K562 (cell line): ENCODE measurements around the gene UBE2I. TPM values are rescaled to one million over a fixed set of nuclear protein-coding genes. Genes with fewer than 3 reads are reported as not detected.
A peak's percentile ranks its signal among the peaks of the same experiment; 100 is the strongest.

ENCODE experiments used
- ATAC-seq: fragments of 200-7000 bp; cut with Tn5 transposase; 3 replicates; pipeline ENCODE4 v1.9.1; 2020; ENCODE audit warnings: moderate library complexity
- BruUV-seq: library from RNA; stranded (reverse); fragments of 400-500 nt; replicated peaks from 2 replicates; lab custom pipeline; 2021; lab: Mats Ljungman, UMichigan
- CTCF ChIA-PET: fragments of 300-600 bp; formaldehyde crosslinking; extraction: SDS; loops from one replicate; lab custom pipeline; 2021; ENCODE audit warnings: low intra/inter-chr PET ratio; lab: Yijun Ruan, JAX
- POLR2A ChIA-PET: fragments of 300-600, 350-650 bp; sonication (Branson Sonifier 250); formaldehyde crosslinking; extraction: SDS; loops from one replicate; lab custom pipeline; 2021; ENCODE audit warnings: antibody characterized with exemption, inconsistent platforms; lab: Yijun Ruan, JAX
- DNase-seq, 4 experiments: peaks; one replicate each; pipeline versions ENCODE4 v3.0.0 to v3.0.0-alpha.2; 2011 to 2018; ENCODE audit warnings: low spot score in 3 of 4, mixed read lengths in 3 of 4; ENCODE audit errors: extremely low read depth in 1 of 4
- FAIRE-seq: peaks from 2 replicates; lab custom pipeline; 2011; peaks lifted over from hg19 to GRCh38; lab: Jason Lieb, UNC
- H2AFZ ChIP-seq: 2 replicates; pipeline ENCODE4 v1.6.0; 2011; ENCODE audit warnings: low read depth, low read length, control low read depth, inconsistent platforms
- H3K27ac ChIP-seq: fragments of 200-600 bp; 3 replicates; pipeline ENCODE4 v1.8.0; 2011; ENCODE audit warnings: low read depth, mild to moderate bottlenecking, control low read depth, inconsistent platforms, low read length, moderate library complexity, mixed read lengths; ENCODE audit errors: extremely low read depth
- H3K27me3 ChIP-seq, 2 experiments: fragments of 300-600 bp in 1 of 2; 2 replicates in 1 of 2; 3 replicates in 1 of 2; pipeline versions ENCODE4 v1.6.0 to v1.8.0; 2011; ENCODE audit warnings: inconsistent platforms in 2 of 2, low read length in 2 of 2, mild to moderate bottlenecking in 1 of 2, mixed read lengths in 1 of 2, moderate library complexity in 1 of 2; ENCODE audit not compliant: control insufficient read depth in 2 of 2, insufficient read depth in 2 of 2
- H3K36me3 ChIP-seq: fragments of 300-600 bp; 3 replicates; pipeline ENCODE4 v1.8.0; 2011; ENCODE audit warnings: mild to moderate bottlenecking, low read length, inconsistent platforms; ENCODE audit not compliant: control insufficient read depth, insufficient read depth
- H3K4me1 ChIP-seq, 2 experiments: fragments of 200-600 bp in 1 of 2; replicated peaks in 1 of 2; 2 replicates in 1 of 2; 3 replicates in 1 of 2; pipeline versions ENCODE4 v1.5.1 to v1.8.0; 2011; ENCODE audit warnings: inconsistent platforms in 2 of 2, low read length in 2 of 2, mild to moderate bottlenecking in 1 of 2, mixed read lengths in 1 of 2, moderate library complexity in 1 of 2; ENCODE audit not compliant: control insufficient read depth in 2 of 2, insufficient read depth in 2 of 2
- H3K4me2 ChIP-seq: 2 replicates; pipeline ENCODE4 v1.6.1; 2011; ENCODE audit warnings: low read length, control low read depth, inconsistent platforms, mixed read lengths; ENCODE audit not compliant: insufficient read depth
- H3K4me3 ChIP-seq: fragments of 200-600 bp; sonication (generic), shearing (Covaris generic); 2 replicates; pipeline ENCODE4 v1.5.1; 2016; ENCODE audit warnings: control low read depth, inconsistent platforms
- H3K79me2 ChIP-seq: fragments of 200-600 bp; 3 replicates; pipeline ENCODE4 v1.8.0; 2011; ENCODE audit warnings: low read length, inconsistent platforms; ENCODE audit not compliant: control insufficient read depth, insufficient read depth
- H3K9ac ChIP-seq, 2 experiments: 2 replicates each; pipeline versions ENCODE4 v1.6.0 to v1.6.1; 2011; ENCODE audit warnings: low read depth in 2 of 2, low read length in 2 of 2, control low read depth in 1 of 2, inconsistent platforms in 1 of 2, mild to moderate bottlenecking in 1 of 2, mixed read lengths in 1 of 2; ENCODE audit not compliant: insufficient read depth in 1 of 2
- H3K9me1 ChIP-seq: one replicate; pipeline ENCODE4 v1.6.0; 2011; ENCODE audit warnings: inconsistent platforms, mild to moderate bottlenecking, low read length, moderate library complexity; ENCODE audit not compliant: control insufficient read depth, insufficient read depth
- H3K9me3 ChIP-seq: replicated peaks from 2 replicates; pipeline ENCODE4 v1.5.1; 2011; ENCODE audit warnings: low read depth, low read length, inconsistent platforms; ENCODE audit not compliant: control insufficient read depth, insufficient read depth
- H4K20me1 ChIP-seq: replicated peaks from 2 replicates; pipeline ENCODE4 v1.6.1; 2011; ENCODE audit warnings: low read length, inconsistent platforms, mixed read lengths; ENCODE audit not compliant: control insufficient read depth, insufficient read depth
- BRCA1 ChIP-seq, 2 experiments: fragments of 450-650 bp in 1 of 2; sonication (generic) in 1 of 2; formaldehyde crosslinking in 1 of 2; IDR thresholded peaks; 2 replicates each; pipeline versions ENCODE4 v1.5.0 to v1.6.1; 2017 to 2020; ENCODE audit warnings: mild to moderate bottlenecking in 1 of 2, missing genetic modification reagents in 1 of 2
- CREM ChIP-seq: IDR thresholded peaks from 2 replicates; pipeline ENCODE4 v1.6.1; 2014; ENCODE audit warnings: antibody characterized with exemption, low read depth
- MAFG ChIP-seq: fragments of 450-650 bp; conservative IDR thresholded peaks from 2 replicates; pipeline ENCODE4 v1.6.1; 2016; ENCODE audit warnings: missing genetic modification characterization, missing compliant biosample characterization
- MYC ChIP-seq, 2 experiments: fragments of 250-450 bp in 1 of 2; sonication (Bioruptor Pico) in 1 of 2; IDR thresholded peaks; 2 replicates each; pipeline versions ENCODE4 v1.5.1 to v1.6.1; 2012 to 2021; ENCODE audit warnings: low read depth in 2 of 2, borderline replicate concordance in 1 of 2, improper control_type of control experiment in 1 of 2, low read length in 1 of 2, mild to moderate bottlenecking in 1 of 2, moderate library complexity in 1 of 2
- NFRKB ChIP-seq: fragments of 450-650 bp; IDR thresholded peaks from 2 replicates; pipeline ENCODE4 v1.6.1; 2016; ENCODE audit warnings: low read depth
- PHB ChIP-seq: fragments of 250-450 bp; sonication (Bioruptor Pico); IDR thresholded peaks from 2 replicates; pipeline ENCODE4 v1.5.0; 2021
- RBM22 ChIP-seq: fragments of 200-400 bp; formaldehyde crosslinking; IDR thresholded peaks from 2 replicates; pipeline ENCODE4 v1.6.1; 2018; ENCODE audit warnings: low read length, low read depth; ENCODE audit not compliant: poor library complexity, severe bottlenecking
- SIN3A ChIP-seq, 2 experiments: fragments of 150-350 bp in 1 of 2; IDR thresholded peaks; 2 replicates each; pipeline ENCODE4 v1.6.1; 2011 to 2016; ENCODE audit warnings: borderline replicate concordance in 2 of 2, low read depth in 2 of 2, low read length in 2 of 2, mild to moderate bottlenecking in 2 of 2, moderate library complexity in 2 of 2; ENCODE audit not compliant: control insufficient read depth in 1 of 2
- SMAD4 ChIP-seq: fragments of 250-450 bp; sonication (Bioruptor Pico); conservative IDR thresholded peaks from 2 replicates; pipeline ENCODE4 v1.8.0; 2021; ENCODE audit warnings: inconsistent platforms, mild to moderate bottlenecking, moderate library complexity
- SRSF9 ChIP-seq: fragments of 200-400 bp; formaldehyde crosslinking; IDR thresholded peaks from 2 replicates; pipeline ENCODE4 v1.6.1; 2017; ENCODE audit warnings: low read depth, low read length, borderline replicate concordance
- U2AF1 ChIP-seq: fragments of 200-400 bp; formaldehyde crosslinking; optimal IDR thresholded peaks from 2 replicates; pipeline ENCODE3; 2017; ENCODE audit warnings: mild to moderate bottlenecking, low read depth, low read length, moderate library complexity
- ZNF384 ChIP-seq: IDR thresholded peaks from 2 replicates; pipeline ENCODE4 v1.6.1; 2012; ENCODE audit warnings: low read depth, low read length, improper control_type of control experiment
- ZNF695 ChIP-seq: fragments of 450-650 bp; formaldehyde crosslinking; IDR thresholded peaks from 2 replicates; pipeline ENCODE4 v1.4.0; 2020; ENCODE audit warnings: mild to moderate bottlenecking, moderate library complexity
- ZNF707 ChIP-seq: fragments of 250-450 bp; sonication (Bioruptor Pico); conservative IDR thresholded peaks from 2 replicates; pipeline ENCODE4 v1.8.0; 2022; ENCODE audit warnings: inconsistent platforms, mild to moderate bottlenecking, moderate library complexity
- ZNF830 ChIP-seq: fragments of 250-450 bp; sonication (Bioruptor Pico); IDR thresholded peaks from 2 replicates; pipeline ENCODE4 v1.5.0; 2021; ENCODE audit warnings: mild to moderate bottlenecking
- WGBS: fragments of 100-300 bp; shearing (Covaris generic); methylation state at CpG from one replicate; pipeline ENCODE4 v1.1.6; 2016; ENCODE audit warnings: low coverage, mixed read lengths; ENCODE audit not compliant: insufficient coverage; ENCODE audit errors: missing lambda C conversion rate; 5-methylcytosine and 5-hydroxymethylcytosine counted together
- in situ Hi-C: fragments of 300-500 bp; cut with MboI; formaldehyde crosslinking; loops from 4 replicates; pipeline ENCODE4 v1.15.0; 2018; ENCODE audit warnings: inconsistent platforms, mixed read lengths
- intact Hi-C: fragments of 100-400 bp; cut with micrococcal nuclease; formaldehyde crosslinking; loops from 2 replicates; pipeline ENCODE4 v1.14.2; 2022
- polyA plus RNA-seq, 8 experiments: library from polyadenylated mRNA; depleted of rRNA in 4 of 8; stranded (reverse) in 5 of 8; unstranded in 3 of 8; fragments of >200 nt; fragmentation: Nextera tagmentation in 2 of 8; fragmentation: Illumina TruSeq in 1 of 8; extraction: Ambion mirVana in 2 of 8; extraction: Trizol in 1 of 8; gene quantifications; 2 replicates each; pipeline versions ENCODE4 v1.2.1 to v1.2.3, GENCODE V29; 2011 to 2014; ENCODE audit warnings: inconsistent platforms in 1 of 8, missing spikeins in 1 of 8
- total RNA-seq, 7 experiments: library from RNA; depleted of rRNA in 6 of 7; stranded (reverse); fragments of >200 nt in 6 of 7; fragmentation: Illumina TruSeq in 2 of 7; extraction: Trizol in 2 of 7; gene quantifications; 2 replicates each; pipeline versions ENCODE4 v1.2.1 to v1.2.3, GENCODE V29; 2011 to 2021; ENCODE audit warnings: low replicate concordance in 1 of 7
- TF ChIP-seq, protein P1 (sequence below): sonication (generic); formaldehyde crosslinking; IDR thresholded peaks from 2 replicates; pipeline ENCODE4 v1.8.0; 2022; ENCODE audit warnings: missing genetic modification reagents, mild to moderate bottlenecking, borderline replicate concordance
- TF ChIP-seq, protein P2 (sequence below): fragments of 450-650 bp; IDR thresholded peaks from 2 replicates; pipeline ENCODE4 v1.6.1; 2016
- TF ChIP-seq, protein P3 (sequence below): sonication (generic); formaldehyde crosslinking; IDR thresholded peaks from 2 replicates; pipeline ENCODE4 v1.8.0; 2022; ENCODE audit warnings: missing genetic modification reagents, mild to moderate bottlenecking, moderate library complexity, borderline replicate concordance

UBE2I gene
- total and polyA plus RNA-seq, 9 of the 15 experiments (the other 6 are each of a cell fraction or from before 2014, with no cell fraction given) = 36.6 to 254 (median 104) TPM

DNA sequence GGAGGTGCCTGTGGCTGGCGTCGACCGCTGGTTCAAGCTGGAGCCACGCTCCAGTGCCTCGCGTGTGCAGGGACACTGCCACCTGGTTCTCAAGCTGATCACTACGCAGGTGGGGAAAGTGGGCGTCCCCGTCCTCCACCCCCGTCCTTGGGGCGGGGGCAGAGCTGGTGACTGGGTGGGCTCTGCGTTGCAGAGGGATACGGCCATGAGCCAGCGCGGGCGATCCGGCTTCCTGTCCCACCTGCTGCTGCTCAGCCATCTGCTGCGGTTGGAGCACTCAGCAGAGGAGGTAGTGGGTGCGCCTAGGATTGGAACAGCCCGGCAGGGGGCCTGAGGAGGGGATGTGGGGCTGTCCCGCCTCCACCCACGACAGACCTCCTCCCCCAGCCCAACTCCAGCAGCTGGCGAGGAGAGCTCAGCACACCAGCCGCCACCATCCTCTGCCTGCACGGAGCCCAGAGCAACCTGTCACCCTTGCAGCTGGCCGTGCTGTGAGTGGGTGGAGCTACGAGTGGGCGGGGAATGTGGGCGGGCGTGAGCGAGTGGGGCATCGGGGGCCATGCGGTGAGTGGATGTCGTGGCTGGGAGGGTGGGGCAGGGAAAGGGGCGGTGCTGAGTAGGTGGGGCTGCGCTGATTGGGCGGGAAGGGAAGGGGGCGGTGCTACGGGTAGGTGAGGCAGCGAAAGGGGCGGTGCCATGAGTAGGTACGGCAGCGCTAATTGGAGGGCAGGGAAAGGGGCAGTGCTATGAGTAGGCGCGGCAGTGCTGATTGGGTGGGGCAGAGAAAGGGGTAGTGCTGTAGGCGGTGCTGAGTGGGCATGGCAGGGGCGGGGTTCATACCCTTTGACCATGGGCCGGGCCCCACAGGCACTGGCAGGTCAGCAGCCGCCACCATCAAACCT, 33.3 kb downstream of the UBE2I start:
- Histone ChIP-seq H4K20me1 (peaks cover 14% of the 10 kb centered on the region), H2AFZ (no peak overlapping the region), H3K27me3 (no peaks in the 10 kb centered on the region), H3K4me3 (no peak overlapping the region), H3K9me3 (no peaks in the 10 kb centered on the region), H3K9me1 (no peaks in the 10 kb centered on the region), H3K79me2 (no peaks in the 10 kb centered on the region), H3K4me1 (peaks cover 6 to 89% of the 10 kb centered on the region in 2 experiments), H3K36me3 (no peaks in the 10 kb centered on the region), H3K9ac (peak overlapping the region in 1 of 2 experiments; percentile 76; a peak in 2 of 4 replicates), H3K4me2 (peak overlapping the region; percentile 65), H3K27ac (no peak overlapping the region)
- DNase-seq (peak; percentile 98 to 100 (median 100)), FAIRE-seq (peak; percentile 100), ATAC-seq (peak; percentile 98)
- no TSS peak for BruUV-seq
- intact Hi-C loops = loop anchor here (10.0 kb wide), 1 partner anchor 48 kb away; no protein-coding TSS in a partner anchor
- WGBS = under 1% methylated on average over 34 of the region's 49 CpGs
- ChIA-PET POLR2A (interaction anchor here (0.6 to 3.0 kb wide), 6 partner anchors 11 to 44 kb away, joined by 3 to 21 read pairs (median 3); no protein-coding TSS in a partner anchor), CTCF (no interaction called here)
- in situ Hi-C loops = no loop called here
- TF ChIP-seq SIN3A (IDR thresholded peaks at IDR 0.05; ENCODE audit: borderline replicate concordance in 2 of 2, control insufficient read depth in 1 of 2, low read depth in 2 of 2, low read length in 2 of 2) = peak in 1 of 2 experiments; percentile 59; a peak in 1 of 4 replicates
- TF ChIP-seq ZNF707 (CRISPR knock-in tag) = no peak
- no peak for TF ChIP-seq NFRKB
- TF ChIP-seq, protein P1, sequence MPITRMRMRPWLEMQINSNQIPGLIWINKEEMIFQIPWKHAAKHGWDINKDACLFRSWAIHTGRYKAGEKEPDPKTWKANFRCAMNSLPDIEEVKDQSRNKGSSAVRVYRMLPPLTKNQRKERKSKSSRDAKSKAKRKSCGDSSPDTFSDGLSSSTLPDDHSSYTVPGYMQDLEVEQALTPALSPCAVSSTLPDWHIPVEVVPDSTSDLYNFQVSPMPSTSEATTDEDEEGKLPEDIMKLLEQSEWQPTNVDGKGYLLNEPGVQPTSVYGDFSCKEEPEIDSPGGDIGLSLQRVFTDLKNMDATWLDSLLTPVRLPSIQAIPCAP (CRISPR knock-in tag) = no peak
- TF ChIP-seq ZNF695 (CRISPR knock-in tag) = no peak
- no peak for TF ChIP-seq RBM22
- no peak for TF ChIP-seq U2AF1
- no peak for TF ChIP-seq MAFG (tag)
- TF ChIP-seq CREM = peak; percentile 75
- TF ChIP-seq ZNF830 (CRISPR knock-in tag) = no peak
- TF ChIP-seq, protein P2, sequence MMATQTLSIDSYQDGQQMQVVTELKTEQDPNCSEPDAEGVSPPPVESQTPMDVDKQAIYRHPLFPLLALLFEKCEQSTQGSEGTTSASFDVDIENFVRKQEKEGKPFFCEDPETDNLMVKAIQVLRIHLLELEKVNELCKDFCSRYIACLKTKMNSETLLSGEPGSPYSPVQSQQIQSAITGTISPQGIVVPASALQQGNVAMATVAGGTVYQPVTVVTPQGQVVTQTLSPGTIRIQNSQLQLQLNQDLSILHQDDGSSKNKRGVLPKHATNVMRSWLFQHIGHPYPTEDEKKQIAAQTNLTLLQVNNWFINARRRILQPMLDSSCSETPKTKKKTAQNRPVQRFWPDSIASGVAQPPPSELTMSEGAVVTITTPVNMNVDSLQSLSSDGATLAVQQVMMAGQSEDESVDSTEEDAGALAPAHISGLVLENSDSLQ = peak; percentile 77
- no peak for TF ChIP-seq PHB (CRISPR knock-in tag)
- TF ChIP-seq SMAD4 (CRISPR knock-in tag) = no peak
- TF ChIP-seq SRSF9 = no peak
- no peak for TF ChIP-seq ZNF384
- TF ChIP-seq, protein P3, sequence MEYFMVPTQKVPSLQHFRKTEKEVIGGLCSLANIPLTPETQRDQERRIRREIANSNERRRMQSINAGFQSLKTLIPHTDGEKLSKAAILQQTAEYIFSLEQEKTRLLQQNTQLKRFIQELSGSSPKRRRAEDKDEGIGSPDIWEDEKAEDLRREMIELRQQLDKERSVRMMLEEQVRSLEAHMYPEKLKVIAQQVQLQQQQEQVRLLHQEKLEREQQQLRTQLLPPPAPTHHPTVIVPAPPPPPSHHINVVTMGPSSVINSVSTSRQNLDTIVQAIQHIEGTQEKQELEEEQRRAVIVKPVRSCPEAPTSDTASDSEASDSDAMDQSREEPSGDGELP = peak; percentile 98
- TF ChIP-seq MYC (IDR thresholded peaks at IDR 0.05; ENCODE audit: low read depth, low read length) = 0 out of 2 replicates have a peak, but pooled peaks have one; percentile 29
- TF ChIP-seq MYC (CRISPR knock-in tag; IDR thresholded peaks at IDR 0.05; ENCODE audit: borderline replicate concordance, low read depth) = no peak
- TF ChIP-seq BRCA1 (IDR thresholded peaks at IDR 0.05) = no peak
- TF ChIP-seq BRCA1 (CRISPR knock-in tag; IDR thresholded peaks at IDR 0.05) = no peak
